Fibroblast of lung (primary cell): ENCODE results near the gene COL15A1.

Experiments used
- EZH2 ChIP-seq: IDR thresholded peaks from 2 replicates; pipeline ENCODE4 v1.5.1; 2012; ENCODE audit warnings: low read length, control low read depth, mild to moderate bottlenecking; ENCODE audit errors: missing control alignments
- TF ChIP-seq, protein P1 (sequence below), 2 donors: IDR thresholded peaks in 1 of 2; conservative IDR thresholded peaks in 1 of 2; 1 replicate in 1 of 2; 2 replicates in 1 of 2; pipeline ENCODE4 v1.5.1; 2011 to 2012; ENCODE audit warnings: low read length in 2 of 2, control low read depth in 1 of 2, inconsistent platforms in 1 of 2, low read depth in 1 of 2, mild to moderate bottlenecking in 1 of 2

DNA sequence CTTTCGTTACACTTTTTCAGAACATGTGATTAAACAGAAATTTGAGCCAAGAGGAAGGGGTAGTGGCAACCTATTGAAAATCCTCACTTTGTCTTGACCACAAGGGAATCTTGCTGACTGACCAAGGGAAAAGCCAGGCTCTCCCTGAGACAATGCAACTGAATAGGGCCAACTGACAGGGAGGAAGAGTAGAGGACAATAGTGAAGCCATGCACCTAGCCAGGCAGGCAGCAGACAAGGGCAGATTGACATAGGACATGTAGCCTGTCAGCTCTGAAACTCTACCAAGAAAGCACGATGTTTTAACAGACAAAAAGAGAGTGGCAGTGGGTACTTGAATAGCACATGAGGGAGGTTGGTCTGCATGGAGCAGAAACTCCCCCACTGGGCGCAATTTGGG, 152.7 kb downstream of the COL15A1 start:
- TF ChIP-seq, protein P1, sequence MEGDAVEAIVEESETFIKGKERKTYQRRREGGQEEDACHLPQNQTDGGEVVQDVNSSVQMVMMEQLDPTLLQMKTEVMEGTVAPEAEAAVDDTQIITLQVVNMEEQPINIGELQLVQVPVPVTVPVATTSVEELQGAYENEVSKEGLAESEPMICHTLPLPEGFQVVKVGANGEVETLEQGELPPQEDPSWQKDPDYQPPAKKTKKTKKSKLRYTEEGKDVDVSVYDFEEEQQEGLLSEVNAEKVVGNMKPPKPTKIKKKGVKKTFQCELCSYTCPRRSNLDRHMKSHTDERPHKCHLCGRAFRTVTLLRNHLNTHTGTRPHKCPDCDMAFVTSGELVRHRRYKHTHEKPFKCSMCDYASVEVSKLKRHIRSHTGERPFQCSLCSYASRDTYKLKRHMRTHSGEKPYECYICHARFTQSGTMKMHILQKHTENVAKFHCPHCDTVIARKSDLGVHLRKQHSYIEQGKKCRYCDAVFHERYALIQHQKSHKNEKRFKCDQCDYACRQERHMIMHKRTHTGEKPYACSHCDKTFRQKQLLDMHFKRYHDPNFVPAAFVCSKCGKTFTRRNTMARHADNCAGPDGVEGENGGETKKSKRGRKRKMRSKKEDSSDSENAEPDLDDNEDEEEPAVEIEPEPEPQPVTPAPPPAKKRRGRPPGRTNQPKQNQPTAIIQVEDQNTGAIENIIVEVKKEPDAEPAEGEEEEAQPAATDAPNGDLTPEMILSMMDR (conservative IDR thresholded peaks at IDR 0.05 in 1 of 2, IDR thresholded peaks at IDR 0.05 in 1 of 2; ENCODE audit: low read depth in 1 of 2, low read length in 2 of 2): no peak
- TF ChIP-seq EZH2: no peak
